COLO668 (cell line): ENCODE measurements around the gene KCNA2.
A peak's percentile ranks its signal among the peaks of the same experiment; 100 is the strongest.

ENCODE experiments used
- DNase-seq: peaks from one replicate; lab custom pipeline; 2025; ENCODE audit not compliant: unreplicated experiment; lab: John Stamatoyannopoulos, UW

The KCNA2 gene

GRCh38 chr1:110604586-110605148 is 1.5 kb downstream of the KCNA2 start:
- no peak for DNase-seq

GRCh38 chr1:110603058-110603457 is 3.1 kb downstream of the KCNA2 start:
- DNase-seq, result no peak

- no peak for DNase-seq
Measured at GRCh38 chr1:110602466-110602865, 3.7 kb downstream of the KCNA2 start.

GRCh38 chr1:110601332-110601731 is 4.8 kb downstream of the KCNA2 start:
- DNase-seq, result no peak

- no peak for DNase-seq
Measured at GRCh38 chr1:110600716-110601115, 5.4 kb downstream of the KCNA2 start.

- no peak for DNase-seq
Measured at GRCh38 chr1:110597966-110598365, 8.2 kb downstream of the KCNA2 start.

GRCh38 chr1:110596312-110596711 is 9.8 kb downstream of the KCNA2 start:
- no peak for DNase-seq

GRCh38 chr1:110595353-110595710 is 10.8 kb downstream of the KCNA2 start:
- DNase-seq, result no peak

- peak; percentile 77 for DNase-seq
Measured at GRCh38 chr1:110594456-110595352, 11.5 kb downstream of the KCNA2 start.

- peak; percentile 27 for DNase-seq
Measured at GRCh38 chr1:110593902-110594301, 12.3 kb downstream of the KCNA2 start.

GRCh38 chr1:110591956-110592355 is 14.2 kb downstream of the KCNA2 start:
- no peak for DNase-seq

- DNase-seq, result no peak
Measured at GRCh38 chr1:110588991-110589390, 17.2 kb downstream of the KCNA2 start.

GRCh38 chr1:110588486-110588885 is 17.7 kb downstream of the KCNA2 start:
- no peak for DNase-seq

- no peak for DNase-seq
Measured at GRCh38 chr1:110587906-110588305, 18.3 kb downstream of the KCNA2 start.

- no peak for DNase-seq
Measured at GRCh38 chr1:110585481-110585880, 20.7 kb downstream of the KCNA2 start.

GRCh38 chr1:110584045-110584444 is 22.1 kb downstream of the KCNA2 start:
- DNase-seq, result no peak

GRCh38 chr1:110583505-110583904 is 22.7 kb downstream of the KCNA2 start:
- no peak for DNase-seq

GRCh38 chr1:110582378-110582777 is 23.8 kb downstream of the KCNA2 start:
- DNase-seq, result no peak

- DNase-seq, result no peak
Measured at GRCh38 chr1:110581682-110582145, 24.4 kb downstream of the KCNA2 start.

- no peak for DNase-seq
Measured at GRCh38 chr1:110580244-110580643, 25.9 kb downstream of the KCNA2 start.

GRCh38 chr1:110579460-110579859 is 26.7 kb downstream of the KCNA2 start:
- DNase-seq, result no peak

GRCh38 chr1:110576441-110576840 is 29.7 kb downstream of the KCNA2 start:
- no peak for DNase-seq

GRCh38 chr1:110573314-110573713 is 32.8 kb downstream of the KCNA2 start:
- no peak for DNase-seq
